UCSD-AML1 (cell line): ENCODE results near the gene GIMAP8.
"Not testable (repeated sequence)": the region's sequence is repeated elsewhere in the genome, so short reads cannot be mapped to it uniquely, and the experiment has no call there.

ENCODE experiments used
- DNase-seq: peaks from one replicate; lab custom pipeline; 2025; ENCODE audit not compliant: unreplicated experiment; lab: John Stamatoyannopoulos, UW

Gene GIMAP8

DNA sequence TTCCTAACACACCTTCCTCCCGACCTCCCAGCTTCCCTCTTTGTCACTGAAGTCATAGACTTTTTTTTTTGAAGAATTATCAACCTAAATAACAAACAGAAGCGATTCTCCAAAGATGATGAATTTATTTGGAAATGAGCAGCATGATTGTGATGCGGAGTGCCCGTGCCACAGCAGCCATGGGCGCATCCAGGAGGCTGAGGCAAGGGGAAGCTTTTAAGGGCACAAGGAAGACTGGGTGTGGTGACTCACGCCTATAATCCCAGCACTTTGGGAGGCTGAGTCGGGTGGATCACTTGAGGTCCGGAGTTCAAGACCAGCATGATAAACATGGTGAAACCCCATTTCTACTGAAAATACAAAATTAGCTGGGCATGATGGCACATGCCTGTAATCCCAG is 16.2 kb upstream of the GIMAP8 start:
- no peak for DNase-seq

GRCh38 chr7:150435047-150435389 is 15.4 kb upstream of the GIMAP8 start:
- DNase-seq, result no peak

GRCh38 chr7:150435390-150436073 is 14.9 kb upstream of the GIMAP8 start:
- DNase-seq, result peak; percentile 14

- DNase-seq, result no peak
Observed at GRCh38 chr7:150439967-150440366, 10.5 kb upstream of the GIMAP8 start.

DNA sequence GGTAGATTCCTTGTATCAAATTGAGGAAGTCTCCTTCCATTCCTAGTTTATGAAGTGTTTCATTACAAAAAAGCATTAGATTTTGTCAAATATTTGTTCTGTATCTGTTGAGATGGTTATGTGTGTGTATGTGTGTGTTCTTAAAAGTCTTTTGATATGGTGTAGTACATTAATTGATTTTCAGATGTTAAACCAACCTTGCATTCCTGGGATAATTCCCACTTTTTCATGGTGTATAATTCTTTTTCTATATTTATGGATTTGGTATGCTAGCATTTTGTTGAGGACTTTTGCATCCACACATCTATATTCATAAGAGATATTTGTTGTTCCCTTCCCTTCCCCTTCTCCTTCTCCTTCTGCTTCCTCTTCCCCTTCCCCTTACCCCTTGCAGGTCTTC is 8.9 kb upstream of the GIMAP8 start:
- DNase-seq, result no peak

- no peak for DNase-seq
Observed at GRCh38 chr7:150442811-150443210, 7.6 kb upstream of the GIMAP8 start.

- no peak for DNase-seq
Observed at GRCh38 chr7:150443793-150444540, 6.5 kb upstream of the GIMAP8 start.

DNA sequence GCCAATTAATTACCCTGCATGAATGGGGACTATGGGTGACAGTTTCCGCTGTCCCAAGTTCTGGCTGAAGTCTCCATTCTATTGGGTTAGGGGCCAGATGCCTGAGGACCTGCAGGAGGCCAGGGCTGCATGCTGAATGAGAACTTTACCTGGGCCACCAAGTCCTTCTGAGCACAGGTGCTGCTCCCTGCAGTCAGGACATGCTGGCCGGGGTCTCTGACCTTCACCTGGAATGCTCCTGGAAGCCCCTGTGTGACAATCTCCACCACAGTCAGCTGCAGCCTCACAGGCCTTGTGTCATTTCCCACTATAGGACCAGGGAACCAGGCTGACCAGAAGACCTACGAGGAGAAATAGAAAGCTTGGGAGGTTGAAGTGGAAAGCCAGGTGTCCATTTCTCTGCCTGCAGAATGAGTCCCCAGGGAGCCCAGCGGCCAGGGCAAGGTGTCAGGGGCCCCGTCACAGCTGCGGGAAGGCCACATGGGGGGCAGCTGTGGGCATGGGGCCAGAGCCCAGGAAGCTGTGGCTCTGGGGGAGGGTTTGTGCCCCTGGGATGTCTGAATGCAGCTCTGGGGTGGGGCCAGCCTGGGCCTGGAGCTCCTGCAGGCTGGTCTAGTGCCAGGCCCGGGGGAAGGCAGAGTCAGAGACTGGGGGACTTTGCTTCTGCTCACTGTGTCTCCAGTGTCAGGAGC is 5.6 kb upstream of the GIMAP8 start:
- no peak for DNase-seq

DNA sequence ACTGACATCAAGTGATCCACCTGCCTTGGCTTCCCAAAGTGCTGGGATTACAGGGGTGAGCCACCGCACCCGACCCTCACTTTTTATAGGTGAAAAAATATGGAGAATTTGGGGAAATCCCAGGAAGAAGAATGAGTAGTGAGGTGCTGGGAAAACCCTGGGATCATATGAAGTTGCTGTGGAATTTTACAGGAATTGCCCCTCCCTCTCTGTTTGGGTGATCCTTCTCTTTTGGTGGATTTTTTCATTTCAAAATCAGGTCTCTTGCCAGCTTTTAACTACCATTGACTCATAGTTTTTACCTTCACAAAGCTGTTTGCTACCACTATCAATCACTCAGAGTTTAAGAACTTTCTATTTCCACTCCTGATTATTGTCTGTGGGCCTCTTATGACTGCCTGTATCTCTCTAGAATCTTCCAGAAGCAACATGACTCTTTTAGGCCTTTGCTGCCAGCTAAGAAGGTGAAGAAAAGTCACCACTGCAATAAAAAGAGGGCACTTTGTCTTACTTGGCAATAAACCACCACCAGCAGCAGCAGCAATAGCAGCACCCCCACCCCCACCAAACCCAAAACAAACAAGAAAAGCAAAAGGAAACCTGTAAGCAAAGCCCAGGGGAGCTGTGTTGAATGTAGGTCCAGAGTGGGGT is 4.0 kb upstream of the GIMAP8 start:
- no peak for DNase-seq

- DNase-seq, result no peak
Observed at GRCh38 chr7:150447966-150448788, 2.3 kb upstream of the GIMAP8 start.

DNA sequence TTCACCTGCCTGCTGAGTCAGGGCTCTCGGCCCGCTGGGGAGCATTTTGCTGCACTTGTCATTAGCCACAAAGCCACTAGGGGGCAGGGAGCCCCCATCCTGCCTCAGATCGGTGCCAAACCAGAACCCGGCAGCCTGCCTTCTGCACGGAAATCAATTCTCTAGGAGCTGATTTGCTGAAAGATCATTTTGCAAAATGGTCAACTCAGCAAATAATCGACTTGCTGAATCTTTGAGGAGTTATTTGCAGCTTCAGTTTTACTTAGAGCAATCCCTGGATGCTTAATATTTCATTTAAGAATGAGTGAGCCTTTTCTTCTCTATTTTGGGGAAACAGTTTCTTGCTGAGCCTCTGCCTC is 1.7 kb upstream of the GIMAP8 start:
- peak; percentile 64 for DNase-seq

DNA sequence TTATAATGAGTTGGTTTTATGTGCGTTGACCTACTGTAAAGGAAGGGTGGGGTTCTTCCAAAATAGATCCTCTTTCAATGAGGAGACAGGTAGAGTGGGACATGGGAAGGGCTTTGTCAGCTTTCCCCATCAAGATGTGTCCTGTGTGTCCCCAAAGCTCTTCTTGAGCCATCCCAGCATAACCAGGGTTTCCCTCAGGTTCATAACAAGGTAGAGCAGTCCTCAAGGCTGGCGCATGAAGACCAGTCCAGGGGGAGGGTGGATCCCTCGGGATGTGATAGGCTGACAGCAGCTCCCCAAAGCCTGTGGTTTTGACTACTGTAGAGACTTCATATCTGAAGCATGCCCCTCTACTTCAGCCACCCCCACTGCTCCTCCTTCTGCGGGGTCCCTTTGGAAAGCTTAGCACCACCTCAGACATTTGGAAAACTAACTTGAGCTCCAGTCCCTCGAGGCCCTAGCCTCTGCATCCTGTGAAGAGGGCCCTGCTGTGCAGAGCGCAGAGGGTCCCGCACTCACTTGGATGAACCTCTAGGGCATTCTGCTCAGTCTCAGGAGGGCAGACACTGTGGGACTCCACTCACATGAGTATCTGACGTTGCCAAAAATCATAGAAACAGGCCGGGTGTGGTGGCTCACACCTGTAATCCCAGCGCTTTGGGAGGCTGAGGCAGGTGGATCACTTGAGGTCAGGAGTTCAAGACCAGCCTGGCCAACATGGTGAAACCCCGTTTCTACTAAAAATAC is 1.1 kb upstream of the GIMAP8 start:
- DNase-seq, result no peak

- peak; percentile 59 for DNase-seq
Observed at GRCh38 chr7:150451097-150451793, 815 bp downstream of the GIMAP8 start.

- DNase-seq, result peak; percentile 17
Observed at GRCh38 chr7:150451833-150452461, 1.5 kb downstream of the GIMAP8 start.

DNA sequence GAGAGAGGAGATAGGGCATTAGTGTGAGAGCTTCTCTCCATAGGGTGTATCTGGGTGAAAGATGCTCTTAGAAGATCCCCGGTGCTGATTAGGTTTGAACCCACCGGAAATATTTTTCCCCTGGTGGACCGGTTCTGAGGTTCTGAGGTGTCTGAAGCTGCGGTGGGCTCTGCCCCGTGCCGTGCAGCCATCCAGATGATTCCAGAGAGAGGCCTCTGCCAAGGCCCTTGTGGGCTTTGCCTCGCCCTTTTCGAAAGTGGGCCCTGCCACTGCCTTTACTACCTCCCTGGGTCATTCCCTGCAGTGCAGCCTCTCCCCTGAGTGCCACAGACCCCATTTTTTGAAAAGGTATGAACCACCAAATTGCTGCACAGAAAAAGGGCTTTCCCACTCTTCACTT is 2.8 kb downstream of the GIMAP8 start:
- no peak for DNase-seq

DNA sequence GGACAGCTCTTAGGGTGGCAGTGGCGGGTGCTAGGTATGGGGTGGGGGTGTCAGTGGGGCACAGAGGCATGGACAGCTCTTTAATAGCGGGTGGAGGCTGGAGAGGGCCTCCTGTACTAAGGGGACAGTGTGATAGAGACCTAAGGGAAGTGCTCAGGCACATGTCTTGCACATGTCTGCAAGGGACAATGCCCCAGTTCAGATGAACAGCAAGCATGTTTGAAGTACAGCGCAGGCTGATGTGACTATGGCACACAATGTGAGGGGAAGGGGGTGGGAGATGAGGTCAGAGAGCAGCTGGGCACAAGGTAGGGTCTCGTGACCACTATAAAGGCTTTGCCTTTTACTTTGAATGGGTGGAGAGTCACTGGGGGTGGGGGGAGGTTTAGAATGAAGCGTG is 3.5 kb downstream of the GIMAP8 start:
- DNase-seq, result no peak

DNA sequence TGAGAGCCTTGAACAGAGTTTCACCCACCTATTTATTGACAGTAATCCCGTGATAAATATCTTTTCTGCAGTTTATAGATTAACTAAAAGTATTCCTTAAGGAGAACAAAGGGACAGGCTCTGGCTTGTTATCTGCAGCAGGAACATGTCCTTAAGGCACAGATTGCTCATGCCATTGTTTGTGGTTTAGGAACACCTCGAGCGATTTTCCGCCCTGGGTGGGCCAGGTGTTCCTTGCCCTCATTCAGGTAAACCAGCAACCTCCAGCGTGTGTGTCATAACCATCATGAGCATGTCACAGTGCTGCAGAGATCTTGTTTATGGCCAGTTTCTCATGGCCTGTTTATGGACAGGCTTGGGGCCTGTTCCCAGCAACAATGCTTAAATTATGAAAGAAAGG is 6.6 kb downstream of the GIMAP8 start:
- DNase-seq, result not testable (repeated sequence)

GRCh38 chr7:150458235-150458634 is 7.8 kb downstream of the GIMAP8 start:
- no peak for DNase-seq

- no peak for DNase-seq
Observed at GRCh38 chr7:150458756-150459155, 8.3 kb downstream of the GIMAP8 start.
